ENCODE data around the gene KPNA3.
"Not testable (repeated sequence)": the region's sequence is repeated elsewhere in the genome, so short reads cannot be mapped to it uniquely, and the experiment has no call there.

The KPNA3 gene

GRCh38 chr13:49803047-49803446 lies 10.6 kb upstream of the KPNA3 start:
- not testable (repeated sequence) for DNase-seq

- DNase-seq: no peak
Observed at GRCh38 chr13:49802426-49802825, 9.9 kb upstream of the KPNA3 start.

- peak; percentile 32 to 66 (median 37) for DNase-seq
Observed at GRCh38 chr13:49791711-49792549, 552 bp downstream of the KPNA3 start.

- DNase-seq: peak in 1 of 5 experiments; percentile 59
Observed at GRCh38 chr13:49791315-49791710, 1.2 kb downstream of the KPNA3 start.

- DNase-seq: no peak
Observed at GRCh38 chr13:49789968-49790367, 2.5 kb downstream of the KPNA3 start.

- no peak for DNase-seq
Observed at GRCh38 chr13:49786401-49787008, 6.0 kb downstream of the KPNA3 start.

- no peak for DNase-seq
Observed at GRCh38 chr13:49784886-49785570, 7.5 kb downstream of the KPNA3 start.

GRCh38 chr13:49783865-49784264 lies 8.6 kb downstream of the KPNA3 start:
- no peak for DNase-seq

GRCh38 chr13:49782784-49783183 lies 9.7 kb downstream of the KPNA3 start:
- no peak for DNase-seq

- DNase-seq: no peak
Observed at GRCh38 chr13:49781806-49782205, 10.7 kb downstream of the KPNA3 start.

- DNase-seq: no peak
Observed at GRCh38 chr13:49779721-49780120, 12.8 kb downstream of the KPNA3 start.

GRCh38 chr13:49777746-49778614 lies 14.5 kb downstream of the KPNA3 start:
- DNase-seq: peak in 1 of 5 experiments; percentile 22

GRCh38 chr13:49776871-49777270 lies 15.6 kb downstream of the KPNA3 start:
- no peak for DNase-seq

- DNase-seq: no peak
Observed at GRCh38 chr13:49774376-49775005, 18.0 kb downstream of the KPNA3 start.

- DNase-seq: no peak
Observed at GRCh38 chr13:49772828-49773227, 19.7 kb downstream of the KPNA3 start.

GRCh38 chr13:49761811-49762210 lies 30.7 kb downstream of the KPNA3 start:
- DNase-seq: not testable (repeated sequence)

- no peak for DNase-seq
Observed at GRCh38 chr13:49760558-49760957, 31.9 kb downstream of the KPNA3 start.

- DNase-seq: peak in 1 of 5 experiments; percentile 65
Observed at GRCh38 chr13:49759503-49759902, 33.0 kb downstream of the KPNA3 start.

- no peak for DNase-seq
Observed at GRCh38 chr13:49756263-49756662, 36.2 kb downstream of the KPNA3 start.

- no peak for DNase-seq
Observed at GRCh38 chr13:49754146-49754545, 38.3 kb downstream of the KPNA3 start.

GRCh38 chr13:49749848-49750247 lies 42.6 kb downstream of the KPNA3 start:
- DNase-seq: no peak

GRCh38 chr13:49746111-49746510 lies 46.4 kb downstream of the KPNA3 start:
- no peak for DNase-seq

Measured in T-helper 2 cell (primary cell).